HG03175 (cell line): ENCODE measurements around the gene HSD11B1.

ENCODE experiments used
- ATAC-seq: cut with Tn5 transposase; IDR thresholded peaks from one replicate; pipeline ENCODE4 v1.9.1; 2021; ENCODE audit warnings: mild to moderate bottlenecking, moderate library complexity; ENCODE audit not compliant: unreplicated experiment

Gene HSD11B1

DNA sequence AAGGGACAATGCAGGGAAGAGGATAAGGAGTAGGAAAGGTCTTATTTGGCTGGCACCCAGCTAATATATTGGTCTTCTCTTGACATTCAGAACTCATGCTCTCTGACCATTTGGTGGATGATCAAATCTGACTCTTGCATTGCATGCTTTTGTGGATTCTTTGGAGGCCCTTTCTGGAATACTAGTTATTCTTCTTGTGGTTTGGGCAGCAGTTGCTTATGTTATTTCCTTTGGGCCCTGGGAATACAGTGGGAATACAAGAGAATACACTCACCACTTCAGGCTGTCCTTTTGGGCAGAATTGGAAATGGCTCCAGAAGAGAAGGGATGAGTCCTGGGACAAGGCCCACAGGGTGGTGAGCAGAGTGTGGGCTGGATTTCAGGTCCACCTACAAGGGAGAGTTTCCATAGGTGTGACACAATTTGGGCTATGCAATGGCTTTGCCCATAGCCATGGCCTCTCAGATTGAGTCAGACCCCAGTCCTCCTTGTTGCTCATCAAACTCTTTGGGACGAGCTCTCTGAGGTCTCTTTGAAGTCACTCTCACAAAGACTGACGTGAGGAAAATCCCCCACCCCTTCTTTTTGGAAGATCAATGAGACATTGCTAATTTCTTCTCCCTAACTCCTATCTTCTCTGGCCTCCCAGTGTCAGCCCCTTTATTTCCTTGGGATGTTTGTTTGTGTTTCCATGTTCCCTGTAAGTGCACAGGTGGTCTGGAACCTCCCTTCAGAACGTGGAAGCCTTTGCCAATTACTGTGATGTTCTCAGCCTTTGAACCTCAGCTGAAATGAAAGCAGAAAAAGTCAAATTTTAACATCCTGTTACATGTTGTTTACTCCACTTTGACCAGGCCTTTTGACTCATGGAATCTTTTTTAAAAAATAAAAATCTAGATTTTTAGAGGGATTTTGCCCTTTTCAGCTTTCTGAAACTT lies 19.4 kb downstream of the HSD11B1 start:
- no peak for ATAC-seq

DNA sequence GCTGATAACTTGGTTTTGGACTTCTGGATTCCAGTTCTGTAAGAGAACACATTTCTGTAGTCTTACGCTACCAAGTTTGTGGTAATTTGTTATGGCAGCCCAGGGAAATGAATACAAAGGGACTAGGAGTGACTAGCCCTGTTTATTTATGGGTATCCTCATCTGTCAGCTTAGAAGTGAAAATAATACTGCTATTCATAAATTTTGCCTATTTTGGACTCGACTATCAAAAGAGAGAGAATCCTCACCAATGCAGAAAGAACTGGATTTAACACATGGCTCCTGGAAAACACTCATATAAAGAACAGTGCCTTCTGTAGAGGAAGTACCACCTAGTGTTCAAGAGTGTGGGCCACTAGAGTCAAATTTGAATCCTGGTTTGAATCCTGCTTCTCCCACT lies 22.6 kb downstream of the HSD11B1 start:
- ATAC-seq: no peak

DNA sequence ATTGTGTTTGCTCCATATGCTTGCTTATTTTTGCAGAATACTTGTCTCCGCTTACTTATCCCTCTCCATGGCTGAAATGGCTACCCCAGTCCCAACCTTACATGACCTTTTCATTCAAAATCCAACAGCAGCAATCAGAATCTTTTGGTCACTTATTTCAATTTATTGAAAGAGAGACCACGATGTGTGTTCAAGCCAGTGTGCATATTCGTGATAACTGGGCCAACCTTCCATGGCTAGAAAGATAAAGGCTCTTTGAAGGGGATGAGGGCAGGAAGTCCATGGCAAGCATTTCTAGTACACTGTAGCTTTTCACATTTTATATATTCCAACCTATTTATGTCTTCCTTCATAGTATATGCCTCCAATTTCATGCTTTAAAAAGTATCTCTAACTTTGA lies 23.1 kb downstream of the HSD11B1 start:
- no peak for ATAC-seq

DNA sequence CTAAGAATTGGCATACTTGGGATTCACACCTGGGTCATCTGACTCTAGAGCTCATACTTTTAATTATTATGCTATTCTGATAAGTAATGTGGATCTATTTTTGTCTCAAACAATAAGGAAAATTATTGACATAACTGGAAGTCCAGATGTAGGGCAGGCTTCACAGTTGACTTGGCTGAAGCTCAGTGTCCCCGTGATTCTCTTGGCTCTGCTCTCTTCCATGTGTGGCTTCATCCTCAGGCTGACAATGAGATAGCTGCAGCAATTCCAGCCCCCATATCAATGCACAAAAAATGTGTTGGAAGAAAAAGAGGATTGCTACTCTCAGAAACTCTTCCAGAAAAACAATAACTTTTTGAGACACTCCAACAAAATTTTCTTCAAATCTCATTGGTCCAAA lies 23.8 kb downstream of the HSD11B1 start:
- ATAC-seq: no peak

- no peak for ATAC-seq
These were observed 24.8 kb downstream of the HSD11B1 start for GRCh38 chr1:209729436-209729835.

DNA sequence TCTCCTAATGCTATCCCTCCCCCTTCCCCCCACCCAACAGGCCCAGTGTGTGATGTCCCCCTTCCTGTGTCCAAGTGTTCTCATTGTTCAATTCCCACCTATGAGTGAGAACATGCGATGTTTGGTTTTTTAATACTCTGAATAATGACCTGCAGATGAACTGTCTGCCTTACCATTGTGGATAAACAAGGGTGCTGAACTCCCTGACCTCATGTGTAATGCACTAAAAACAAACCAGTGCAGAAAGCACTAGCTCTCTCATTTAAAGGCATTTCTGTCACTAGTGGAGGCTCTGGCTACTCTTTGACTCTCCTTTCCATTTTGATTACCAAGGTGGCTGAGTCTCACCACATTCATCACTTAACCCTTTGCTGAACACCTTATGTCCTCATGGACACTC lies 28.1 kb downstream of the HSD11B1 start:
- no peak for ATAC-seq

DNA sequence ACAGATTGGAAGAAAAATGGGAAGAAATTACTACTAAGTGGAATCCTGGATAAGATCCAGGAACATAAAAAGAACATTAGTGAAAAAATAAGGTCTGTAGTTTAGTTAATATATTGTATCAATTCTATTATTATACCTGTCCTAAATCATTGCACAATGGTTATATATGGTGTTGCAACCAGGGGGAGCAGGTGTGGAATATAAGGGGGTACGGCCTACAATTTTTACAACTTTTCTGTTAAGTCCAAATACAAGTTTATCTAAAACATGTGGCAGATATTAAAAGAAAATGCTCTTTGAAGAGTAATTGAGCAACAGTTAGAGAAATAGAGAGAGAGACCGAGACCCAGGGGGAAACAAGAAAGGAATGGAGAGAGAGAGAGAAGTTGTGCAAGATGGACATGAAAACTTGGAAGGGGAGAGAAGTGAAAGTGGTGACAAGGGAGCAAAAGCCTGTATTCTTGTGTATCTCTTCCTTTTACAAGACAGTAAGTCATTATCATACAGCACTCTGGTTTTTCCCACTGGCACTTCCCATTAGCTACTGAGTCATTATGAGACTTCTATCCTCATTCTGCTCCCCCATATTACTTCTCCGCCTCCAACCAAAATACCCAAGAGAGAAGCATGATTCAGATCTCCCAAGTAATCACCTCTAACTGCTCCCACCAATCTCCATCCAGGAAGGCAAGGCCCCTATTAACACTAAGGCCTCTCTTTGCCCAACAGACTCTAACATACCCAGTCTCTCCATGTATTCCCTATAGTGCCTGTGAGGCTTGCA lies 29.0 kb downstream of the HSD11B1 start:
- ATAC-seq: no peak

- ATAC-seq: no peak
These were observed 32.0 kb downstream of the HSD11B1 start for GRCh38 chr1:209736490-209737117.

- ATAC-seq: no peak
These were observed 32.5 kb downstream of the HSD11B1 start for GRCh38 chr1:209737118-209737505.

GRCh38 chr1:209738270-209738669 lies 33.6 kb downstream of the HSD11B1 start:
- ATAC-seq: no peak

DNA sequence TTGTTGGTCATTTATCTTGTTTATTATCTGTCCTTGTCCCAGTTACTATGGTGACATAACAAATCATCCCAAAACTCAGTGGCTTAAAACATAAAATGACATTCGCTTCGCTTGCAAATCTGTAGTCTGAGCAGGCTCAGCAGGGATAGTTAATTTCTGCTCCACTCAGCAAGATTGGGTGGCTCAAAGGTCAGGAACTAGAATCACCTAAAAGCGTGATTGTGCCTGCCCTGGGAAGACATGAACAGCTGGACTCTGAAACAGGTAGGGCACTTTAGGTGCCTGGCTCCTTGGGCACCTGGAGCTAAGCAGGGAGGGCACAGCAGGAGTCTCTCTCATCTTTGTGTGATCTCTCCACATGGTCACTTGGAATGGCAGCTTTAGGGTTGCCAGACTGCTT lies 36.5 kb downstream of the HSD11B1 start:
- no peak for ATAC-seq

DNA sequence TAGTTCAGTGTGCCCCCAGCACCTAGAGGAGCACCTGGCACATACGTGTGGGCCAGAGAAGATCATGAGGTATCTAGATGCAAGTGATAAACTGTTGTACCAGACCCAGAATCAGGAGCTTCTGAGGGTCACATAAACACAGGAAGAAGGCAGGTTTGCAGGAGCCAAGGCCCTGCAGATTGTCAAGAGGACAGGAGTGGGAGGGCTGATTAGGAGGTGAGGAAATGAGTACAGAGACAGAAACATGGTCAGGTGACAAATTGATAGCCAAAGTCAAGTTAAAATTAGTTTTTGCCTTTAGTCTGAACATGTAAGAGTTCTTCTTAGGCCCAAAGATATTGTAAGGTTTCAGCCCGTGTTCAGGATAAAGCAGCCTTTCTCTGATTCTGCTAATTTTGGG lies 37.2 kb downstream of the HSD11B1 start:
- no peak for ATAC-seq

GRCh38 chr1:209742409-209743144 lies 37.9 kb downstream of the HSD11B1 start:
- ATAC-seq: no peak

DNA sequence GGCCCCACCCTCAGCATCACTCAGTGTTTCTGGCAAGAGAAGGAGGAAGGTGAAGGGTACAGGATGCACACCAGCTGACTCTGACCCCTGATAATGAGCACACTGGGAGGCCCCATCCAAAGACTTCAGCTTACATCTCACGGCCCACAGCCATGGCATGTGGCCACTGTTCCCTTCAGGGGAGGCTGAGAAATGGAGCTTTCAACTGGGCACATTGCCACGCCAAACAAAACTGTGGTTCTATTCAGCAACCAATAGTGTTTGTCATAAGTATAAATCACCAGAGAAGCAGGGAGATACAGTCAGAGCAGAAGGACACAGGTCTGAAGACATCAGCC lies 38.5 kb downstream of the HSD11B1 start:
- no peak for ATAC-seq

DNA sequence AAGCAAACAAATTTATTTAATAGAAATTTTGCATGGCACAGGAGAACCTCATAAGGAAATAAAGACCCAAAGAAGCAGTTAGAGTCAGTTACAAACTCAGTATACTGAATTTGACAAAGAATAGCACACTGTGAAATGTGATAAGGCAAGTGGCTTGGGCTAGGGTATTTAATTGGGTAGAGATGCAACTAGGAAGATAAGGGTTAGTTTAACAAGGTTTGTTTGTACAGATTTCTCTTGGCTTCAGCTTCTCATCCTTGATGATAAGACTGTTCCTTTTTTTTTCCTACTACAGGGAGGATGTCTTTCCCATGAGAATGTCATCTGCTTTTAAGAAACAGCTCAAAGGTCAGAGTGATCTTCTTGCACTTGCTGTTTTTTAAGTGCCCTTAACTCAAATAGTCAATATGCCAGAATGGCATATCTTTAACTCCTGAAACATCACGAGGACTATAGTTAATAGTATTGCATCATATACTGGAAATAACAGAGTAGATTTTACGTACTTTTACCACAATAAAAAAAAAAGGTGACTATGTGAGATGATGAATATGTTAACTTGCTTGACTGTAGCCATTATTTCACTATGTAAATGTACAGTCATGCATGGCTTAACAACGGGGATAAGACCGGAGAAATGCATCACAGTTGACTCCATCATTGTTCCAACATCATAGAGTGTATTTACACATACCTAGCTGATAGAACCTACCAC lies 42.0 kb downstream of the HSD11B1 start:
- no peak for ATAC-seq

GRCh38 chr1:209747580-209748262 lies 43.1 kb downstream of the HSD11B1 start:
- peak; percentile 84 for ATAC-seq

GRCh38 chr1:209748620-209749019 lies 44.0 kb downstream of the HSD11B1 start:
- ATAC-seq: no peak

GRCh38 chr1:209749205-209749604 lies 44.6 kb downstream of the HSD11B1 start:
- no peak for ATAC-seq

DNA sequence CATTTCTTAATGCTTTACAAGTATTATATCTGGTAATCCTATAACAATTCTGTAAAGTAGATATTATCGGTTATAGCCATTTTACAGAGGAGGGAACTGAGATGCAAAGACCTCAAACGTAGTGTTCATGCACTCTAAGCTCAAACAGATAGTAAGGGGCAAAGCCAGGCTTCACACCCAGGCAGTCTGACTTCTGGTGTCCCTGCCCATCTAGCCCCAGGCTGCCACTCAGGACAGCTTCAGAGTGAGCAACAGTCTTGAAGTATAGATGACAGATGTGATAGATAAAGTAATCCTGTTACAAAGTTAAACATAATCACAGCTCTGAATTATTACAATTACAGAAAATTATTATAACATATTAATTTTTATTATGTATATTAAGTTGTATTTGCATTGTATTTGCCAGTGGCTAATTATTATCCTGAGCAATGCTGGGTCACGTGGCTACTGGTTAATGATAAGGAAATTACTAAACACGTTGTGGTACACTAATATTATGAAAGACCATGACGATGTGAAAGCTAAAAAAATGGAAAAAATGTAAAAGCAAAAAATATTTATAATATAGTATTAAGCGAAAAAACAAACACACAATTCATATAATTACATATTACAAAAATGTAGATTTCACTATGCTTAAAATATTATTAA lies 45.2 kb downstream of the HSD11B1 start:
- no peak for ATAC-seq
